IPS DF 6.9 (cell line): ENCODE measurements around the gene MAN2A2.

Source experiments
- DNase-seq: peaks from one replicate; pipeline ENCODE4 v3.0.0-alpha.2; 2013; ENCODE audit warnings: low read depth, low spot score
- H3K27ac ChIP-seq: one replicate; pipeline ENCODE4 v1.5.1; 2013; ENCODE audit warnings: low read length, control low read depth
- H3K27me3 ChIP-seq: 2 replicates; pipeline ENCODE4 v1.6.1; 2013; ENCODE audit warnings: mild to moderate bottlenecking, low read length; ENCODE audit not compliant: control insufficient read depth, insufficient read depth
- H3K36me3 ChIP-seq: 2 replicates; pipeline ENCODE4 v1.6.1; 2013; ENCODE audit warnings: low read length; ENCODE audit not compliant: control insufficient read depth, insufficient read depth
- H3K4me1 ChIP-seq: 2 replicates; pipeline ENCODE4 v1.6.1; 2013; ENCODE audit warnings: low read length; ENCODE audit not compliant: control insufficient read depth, insufficient read depth
- H3K4me3 ChIP-seq: 2 replicates; pipeline ENCODE4 v1.5.1; 2013; ENCODE audit warnings: mild to moderate bottlenecking, low read length
- H3K9me3 ChIP-seq: 2 replicates; pipeline ENCODE4 v1.6.1; 2013; ENCODE audit warnings: low read length, inconsistent platforms; ENCODE audit not compliant: control insufficient read depth, insufficient read depth
- WGBS: extraction: QIAGEN DNeasy Blood & Tissue Kit; methylation state at CpG from one replicate; pipeline ENCODE4 v1.1.7; 2013; ENCODE audit warnings: mixed read lengths, missing lambda C conversion rate; ENCODE audit not compliant: insufficient read length, insufficient coverage; 5-methylcytosine and 5-hydroxymethylcytosine counted together

The MAN2A2 gene

DNA sequence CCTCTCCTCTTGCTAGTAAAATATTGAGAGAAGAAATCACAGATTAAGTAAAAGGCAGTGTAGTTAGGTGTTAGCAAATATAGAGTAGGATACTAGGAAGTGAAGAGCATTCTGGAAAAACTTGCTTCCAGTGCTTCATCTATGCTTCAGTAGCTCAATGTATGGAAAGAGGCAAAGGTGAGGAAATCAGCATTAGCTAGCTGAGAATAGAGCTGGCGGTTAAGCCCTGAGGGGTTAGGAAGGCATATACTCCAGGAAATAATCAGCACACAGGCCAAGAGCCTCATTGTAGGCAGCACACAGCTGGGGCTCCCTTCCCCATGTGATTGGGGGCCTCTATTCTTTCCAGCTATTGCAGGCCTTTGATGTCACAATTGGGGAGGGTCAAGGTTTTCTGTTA, 65.3 kb downstream of the MAN2A2 start:
- Histone ChIP-seq H3K9me3 (no peaks in the 10 kb centered on the region), H3K4me1 (no peaks in the 10 kb centered on the region), H3K4me3 (no peak overlapping the region), H3K36me3 (peaks cover 42% of the 10 kb centered on the region), H3K27ac (no peak overlapping the region), H3K27me3 (no peaks in the 10 kb centered on the region)
- WGBS = no CpG with 5 or more reads among the region's 1 CpG
- DNase-seq = no peak

- no peak overlapping the region for H3K4me3 ChIP-seq
- H3K36me3 ChIP-seq = peaks cover 53% of the 10 kb centered on the region
- no peaks in the 10 kb centered on the region for H3K4me1 ChIP-seq
- no peaks in the 10 kb centered on the region; the same call in 1 of the 2 replicates for H3K27me3 ChIP-seq
- H3K9me3 ChIP-seq = no peaks in the 10 kb centered on the region
- no peak for DNase-seq
- WGBS = no CpG with 5 or more reads among the region's 7 CpGs
- H3K27ac ChIP-seq = no peak overlapping the region
These were observed 67.2 kb downstream of the MAN2A2 start for GRCh38 chr15:90970274-90970673.

GRCh38 chr15:90972133-90972532, 69.0 kb downstream of the MAN2A2 start:
- WGBS = no CpG with 5 or more reads among the region's 5 CpGs

More at GRCh38 chr15:90972133-90972532, 69.0 kb downstream of the MAN2A2 start:
- Histone ChIP-seq H3K4me1 (no peaks in the 10 kb centered on the region), H3K27me3 (no peaks in the 10 kb centered on the region; the same call in 1 of the 2 replicates), H3K36me3 (peaks cover 56% of the 10 kb centered on the region), H3K27ac (no peak overlapping the region), H3K9me3 (no peaks in the 10 kb centered on the region), H3K4me3 (no peak overlapping the region)
- DNase-seq = no peak
